SIG-M5 treated with dmso at 0.1 percent for 504 hours (cell line): ENCODE results near the gene RASA2.
"Not testable (repeated sequence)": the region's sequence is repeated elsewhere in the genome, so short reads cannot be mapped to it uniquely, and the experiment has no call there.

Experiments used
- DNase-seq: peaks from one replicate; lab custom pipeline; 2025; ENCODE audit not compliant: unreplicated experiment; lab: John Stamatoyannopoulos, UW

Gene RASA2

DNA sequence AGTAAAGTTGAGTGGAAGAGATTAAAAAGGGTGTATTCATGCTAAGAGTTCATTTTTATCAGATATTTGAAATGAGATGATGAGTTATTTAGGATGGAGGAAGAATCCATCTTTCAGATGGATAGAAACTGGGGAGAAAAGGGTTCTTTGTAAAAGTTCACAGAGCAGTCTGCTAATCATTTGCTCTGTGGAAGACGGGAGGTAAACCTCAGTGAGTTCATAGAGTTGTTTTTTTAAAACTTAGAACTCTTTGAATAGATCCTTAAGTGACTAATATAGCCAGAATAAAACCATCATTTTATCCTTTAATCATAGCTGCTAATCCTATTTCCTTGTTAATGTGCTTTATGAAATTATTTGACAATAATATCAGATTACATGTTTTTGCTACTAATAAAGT is 5.1 kb downstream of the RASA2 start:
- DNase-seq, result no peak

- no peak for DNase-seq
These were observed 6.4 kb downstream of the RASA2 start for GRCh38 chr3:141493184-141493583.

- not testable (repeated sequence) for DNase-seq
These were observed 10.8 kb downstream of the RASA2 start for GRCh38 chr3:141497589-141497988.

GRCh38 chr3:141498598-141499223 is 11.9 kb downstream of the RASA2 start:
- peak; percentile 96 for DNase-seq

GRCh38 chr3:141499284-141499683 is 12.5 kb downstream of the RASA2 start:
- no peak for DNase-seq

- DNase-seq, result no peak
These were observed 13.1 kb downstream of the RASA2 start for GRCh38 chr3:141499965-141500364.

DNA sequence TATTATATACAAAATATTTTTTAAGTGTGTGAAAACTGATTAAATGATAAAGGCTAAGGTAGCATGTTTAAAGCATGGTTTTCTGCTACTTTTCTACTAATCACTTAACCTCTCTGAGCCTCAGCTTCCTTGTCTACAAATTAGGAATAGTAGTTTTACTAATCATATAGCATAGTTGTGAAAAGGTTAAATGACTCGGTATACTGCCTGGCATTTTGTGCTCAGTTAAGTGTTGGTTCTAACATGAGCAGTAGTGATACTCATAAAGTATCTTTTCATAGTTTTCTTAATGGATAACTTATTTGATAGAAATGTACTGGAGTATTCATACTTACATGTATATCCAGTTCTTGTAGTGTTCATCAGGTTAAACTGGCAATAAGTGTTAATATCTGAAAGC is 13.6 kb downstream of the RASA2 start:
- DNase-seq, result no peak

DNA sequence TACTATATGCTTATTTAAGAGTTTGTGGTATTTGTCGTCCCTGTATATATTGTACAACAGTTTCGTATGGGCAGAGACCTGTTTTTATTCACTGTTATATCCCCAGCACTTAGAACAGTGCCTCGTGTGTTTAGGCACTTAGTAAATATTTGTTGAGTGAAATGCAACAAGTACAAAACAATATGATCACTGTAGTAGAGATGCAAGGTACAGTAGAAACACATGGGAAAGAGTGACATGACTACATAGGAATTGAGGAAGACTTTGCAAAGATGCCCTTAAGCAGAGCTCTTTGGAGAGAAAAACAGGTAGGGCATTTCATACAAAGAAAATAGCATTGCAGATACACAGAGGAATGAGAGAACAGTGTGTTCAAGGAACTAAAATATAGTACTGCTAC is 18.3 kb downstream of the RASA2 start:
- no peak for DNase-seq

DNA sequence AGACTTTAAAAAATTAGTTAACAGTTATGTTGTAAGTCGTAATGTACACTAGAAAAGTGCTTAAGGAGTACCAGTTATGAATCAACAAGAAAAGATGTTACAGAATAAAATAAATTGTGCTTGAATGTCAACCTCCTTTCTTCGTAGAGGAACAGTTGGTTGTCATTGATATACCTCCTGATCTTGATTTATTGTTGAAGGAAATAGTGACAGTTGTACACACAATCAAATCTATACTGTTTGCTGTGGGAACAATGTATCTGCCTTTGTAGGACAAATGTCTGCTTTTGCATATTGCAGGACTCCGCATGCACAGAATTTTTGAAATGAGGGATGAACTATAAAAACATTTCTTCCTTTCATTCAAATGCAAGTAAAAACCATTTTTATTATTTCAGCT is 19.2 kb downstream of the RASA2 start:
- DNase-seq, result no peak

- no peak for DNase-seq
These were observed 20.7 kb downstream of the RASA2 start for GRCh38 chr3:141507392-141508066.

DNA sequence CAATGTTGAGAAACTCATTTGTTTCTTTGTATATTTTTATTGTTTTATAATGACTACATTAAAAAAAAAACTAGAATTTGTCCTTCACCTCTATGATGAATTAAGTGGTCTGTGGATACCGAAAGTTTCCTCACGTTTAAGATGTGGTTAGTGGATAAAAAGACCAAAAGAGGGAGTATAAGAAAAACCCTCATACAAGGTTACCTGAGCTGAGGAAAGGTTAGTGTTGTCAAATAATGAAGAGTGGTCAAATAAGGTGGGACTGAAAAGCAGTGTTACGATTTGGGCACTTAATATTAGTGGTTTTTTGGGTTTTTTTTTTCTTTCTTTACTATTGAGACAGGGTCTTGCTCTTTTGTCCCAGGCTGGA is 21.2 kb downstream of the RASA2 start:
- DNase-seq, result no peak

DNA sequence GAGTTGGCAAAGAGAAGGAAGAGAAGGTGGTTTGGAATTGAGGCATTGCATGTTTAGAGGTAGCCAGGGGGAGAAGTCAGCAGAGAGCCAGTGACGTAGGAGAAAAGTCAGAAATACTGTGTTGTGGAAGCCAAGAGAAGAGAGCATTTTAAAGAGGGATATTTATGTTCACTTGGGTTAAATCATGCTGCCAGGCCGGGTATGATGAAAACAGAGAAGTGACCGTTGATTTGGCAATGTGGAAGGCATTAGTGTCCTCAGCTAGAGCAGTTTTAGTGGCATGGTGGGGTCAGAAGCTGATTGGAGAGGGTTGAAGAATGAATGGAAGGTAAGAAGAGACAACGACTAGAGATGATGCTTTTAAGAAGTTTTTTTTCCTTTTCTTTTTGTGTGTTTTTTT is 24.5 kb downstream of the RASA2 start:
- no peak for DNase-seq

GRCh38 chr3:141514382-141514781 is 27.6 kb downstream of the RASA2 start:
- no peak for DNase-seq

GRCh38 chr3:141519587-141519986 is 32.8 kb downstream of the RASA2 start:
- no peak for DNase-seq

- DNase-seq, result no peak
These were observed 35.0 kb downstream of the RASA2 start for GRCh38 chr3:141521781-141522180.

- DNase-seq, result no peak
These were observed 37.0 kb downstream of the RASA2 start for GRCh38 chr3:141523615-141524375.

- no peak for DNase-seq
These were observed 38.2 kb downstream of the RASA2 start for GRCh38 chr3:141524988-141525387.

- DNase-seq, result no peak
These were observed 39.0 kb downstream of the RASA2 start for GRCh38 chr3:141525814-141526213.

DNA sequence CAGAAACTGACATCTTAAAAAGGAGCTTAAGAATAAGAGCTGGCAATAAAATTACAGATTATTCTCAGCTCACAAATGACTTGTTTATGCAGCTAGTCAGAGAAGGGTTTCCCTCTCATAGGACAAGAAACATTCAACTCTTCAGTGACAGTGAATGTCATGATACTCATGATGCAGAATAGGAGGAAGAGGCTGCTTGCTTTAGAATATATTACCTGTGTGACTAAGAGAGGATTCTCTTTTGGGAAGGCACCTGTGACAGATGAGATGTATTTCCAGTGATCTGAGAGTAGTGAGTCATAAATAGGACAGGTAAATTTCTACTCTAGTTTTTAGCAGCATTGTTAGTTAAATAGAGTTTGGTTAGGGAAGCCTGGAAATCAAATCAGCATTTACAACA is 39.9 kb downstream of the RASA2 start:
- no peak for DNase-seq

DNA sequence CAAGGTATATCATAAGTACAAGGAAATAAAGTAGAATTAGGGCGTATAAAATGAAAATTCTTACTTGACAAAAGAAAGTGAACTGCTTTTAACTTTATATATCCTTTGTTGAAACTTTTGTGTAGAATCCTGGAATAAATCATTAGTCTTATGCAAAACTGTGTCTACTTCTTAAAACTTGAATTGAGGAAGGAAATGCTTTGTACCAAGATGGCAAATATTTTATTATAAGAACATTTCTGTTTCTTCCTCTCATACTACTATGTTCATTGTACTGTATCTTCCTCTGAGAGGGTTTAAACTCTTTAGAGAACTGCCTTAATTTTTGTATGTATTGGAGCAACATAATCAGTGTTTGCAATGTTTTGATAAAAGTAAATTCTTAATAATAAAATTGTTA is 42.0 kb downstream of the RASA2 start:
- DNase-seq, result no peak

DNA sequence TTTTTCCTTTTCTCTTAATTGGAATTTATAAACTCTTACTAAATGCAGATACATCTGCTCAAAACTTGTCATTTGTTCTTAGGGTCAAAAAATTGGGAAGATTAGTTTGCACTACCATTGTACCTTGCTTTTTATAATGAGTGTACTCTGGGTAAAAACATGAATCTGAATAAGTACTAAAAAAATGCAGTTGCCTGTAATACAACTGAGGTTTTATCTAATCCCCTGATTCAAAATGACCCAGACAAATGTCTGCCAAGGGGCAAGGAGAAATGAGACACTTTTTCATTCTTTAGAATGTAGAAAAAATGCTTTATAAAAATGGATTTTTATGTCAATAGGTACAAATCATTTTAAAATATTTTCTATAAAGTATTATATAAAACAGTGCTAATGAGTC is 42.4 kb downstream of the RASA2 start:
- DNase-seq, result no peak

DNA sequence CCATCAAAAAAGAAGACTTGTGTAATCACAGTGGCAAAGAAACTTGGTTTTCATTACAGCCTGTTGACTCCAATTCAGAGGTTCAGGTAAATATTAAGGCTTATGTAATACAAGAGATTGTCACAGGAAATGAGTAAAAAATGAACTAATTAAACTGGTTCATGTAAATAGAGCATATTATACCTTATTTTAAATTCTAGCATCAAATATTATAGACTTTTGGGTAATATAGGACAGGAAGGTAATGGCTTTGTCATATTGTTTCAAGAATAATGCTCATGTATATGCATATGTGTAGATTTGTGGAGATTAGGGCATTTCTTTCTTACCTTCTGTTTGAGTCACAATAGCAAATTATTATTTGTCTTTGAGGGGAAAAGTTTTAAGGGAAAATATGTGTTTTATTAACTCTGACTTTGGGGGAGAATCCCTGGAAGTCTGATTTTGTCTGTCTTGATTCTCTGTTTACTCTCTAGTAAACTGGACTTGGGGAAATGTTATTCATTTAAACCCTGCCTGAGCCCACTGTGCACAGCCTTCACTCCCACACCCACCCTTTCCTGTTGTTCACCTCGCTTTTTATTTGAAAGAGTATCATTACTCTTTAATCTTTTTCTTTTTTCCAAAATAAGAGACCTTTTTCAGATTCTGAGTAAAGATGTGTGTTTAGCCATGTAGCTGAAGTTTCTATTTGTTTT is 43.0 kb downstream of the RASA2 start:
- DNase-seq, result no peak
